Measurements from ENCODE around the gene ASB13.

The ASB13 gene

GRCh38 chr10:5668429-5668828 is 2.0 kb upstream of the ASB13 start:
- DNase-seq = no peak

GRCh38 chr10:5666841-5667630 is 641 bp upstream of the ASB13 start:
- no peak for DNase-seq

DNA sequence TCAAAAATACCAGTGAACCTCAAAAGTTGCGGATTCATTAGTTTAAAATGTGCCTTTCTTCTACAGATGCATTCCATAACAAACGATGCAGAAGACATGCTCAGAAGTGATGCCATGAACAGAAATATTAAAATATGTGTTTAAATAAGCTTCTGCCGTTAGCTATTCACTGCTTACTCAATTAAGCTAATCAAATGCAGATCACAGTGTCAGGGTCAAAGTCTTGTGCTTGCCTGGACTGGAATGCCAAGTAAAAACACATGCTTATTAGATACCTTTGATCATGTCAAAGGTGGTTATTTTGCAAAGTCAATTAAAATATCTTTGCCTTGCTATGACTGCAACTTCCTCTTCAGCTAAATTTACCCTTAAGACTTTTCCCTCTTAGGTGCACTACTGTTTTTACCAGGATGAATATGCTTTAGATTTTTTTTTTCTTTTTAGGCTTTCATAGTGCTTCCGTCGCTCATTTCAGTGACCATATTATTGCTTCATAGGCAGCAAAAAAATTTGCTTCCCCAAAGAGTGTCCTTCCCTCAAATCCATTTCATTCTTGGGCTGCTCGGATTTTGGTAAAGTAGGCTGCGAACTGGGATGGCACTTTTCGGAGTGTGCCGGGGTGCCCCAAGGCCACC is 905 bp downstream of the ASB13 start:
- DNase-seq = no peak

- DNase-seq = no peak
These were observed 2.5 kb downstream of the ASB13 start for GRCh38 chr10:5663692-5664427.

DNA sequence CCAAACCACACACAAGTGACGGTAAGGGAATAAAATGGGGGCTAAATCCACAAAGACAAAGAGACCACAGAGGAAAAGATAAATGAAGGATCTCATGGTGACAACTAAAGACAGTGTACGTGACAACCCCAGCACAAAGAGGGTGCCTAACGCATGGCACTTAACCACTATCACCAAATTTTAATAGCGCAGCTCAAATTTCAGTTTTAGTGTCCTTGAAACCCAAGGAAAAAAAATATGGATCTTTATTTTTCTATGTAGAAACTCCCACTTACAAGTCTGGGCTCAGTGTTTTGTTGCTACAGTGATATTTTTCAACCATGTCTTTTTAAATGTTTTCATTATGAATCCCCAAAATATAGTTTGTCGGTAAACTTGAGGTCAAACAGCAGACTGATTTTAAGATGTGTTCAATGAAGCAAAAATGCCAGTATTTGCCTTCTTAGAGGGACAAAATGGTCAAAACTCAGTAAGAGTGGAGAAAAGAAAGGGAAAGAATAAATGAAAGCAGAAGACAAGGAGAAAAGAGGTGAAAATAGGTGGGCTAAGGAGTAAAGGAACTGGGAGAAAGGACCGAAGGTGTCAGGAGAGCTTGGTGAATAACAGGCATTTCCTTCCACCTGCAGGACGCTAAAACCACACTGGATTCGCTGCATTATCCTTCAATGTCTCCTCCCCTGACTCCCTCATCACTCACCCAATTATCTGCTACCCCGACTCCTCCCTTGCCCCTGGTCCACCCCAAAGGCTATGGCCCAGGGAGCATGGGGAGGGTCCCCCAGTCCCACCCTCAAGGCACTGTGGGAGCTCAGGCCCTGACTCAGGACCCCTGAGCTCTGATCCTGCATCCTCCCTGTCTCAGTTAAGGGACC is 3.5 kb downstream of the ASB13 start:
- DNase-seq = no peak

DNA sequence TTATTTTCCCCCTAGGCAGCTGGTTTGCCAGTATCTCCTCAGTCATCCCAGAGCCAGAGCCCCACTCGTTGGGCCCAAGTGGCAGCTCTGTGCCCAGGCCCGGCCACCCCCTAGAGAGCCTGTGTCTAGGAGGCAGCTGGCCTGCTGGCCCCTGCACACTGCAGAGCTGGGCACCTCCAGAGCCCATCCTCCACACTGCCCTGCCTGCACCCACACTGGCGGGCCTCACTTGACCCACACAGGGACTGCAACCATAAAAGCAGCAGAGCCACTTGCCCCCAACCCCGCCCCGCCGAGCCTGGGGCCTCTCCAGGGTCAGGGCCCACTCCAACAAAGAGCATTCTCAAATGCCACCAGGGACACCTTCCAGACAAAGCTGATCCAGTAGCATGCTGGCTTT is 5.4 kb downstream of the ASB13 start:
- DNase-seq = no peak

DNA sequence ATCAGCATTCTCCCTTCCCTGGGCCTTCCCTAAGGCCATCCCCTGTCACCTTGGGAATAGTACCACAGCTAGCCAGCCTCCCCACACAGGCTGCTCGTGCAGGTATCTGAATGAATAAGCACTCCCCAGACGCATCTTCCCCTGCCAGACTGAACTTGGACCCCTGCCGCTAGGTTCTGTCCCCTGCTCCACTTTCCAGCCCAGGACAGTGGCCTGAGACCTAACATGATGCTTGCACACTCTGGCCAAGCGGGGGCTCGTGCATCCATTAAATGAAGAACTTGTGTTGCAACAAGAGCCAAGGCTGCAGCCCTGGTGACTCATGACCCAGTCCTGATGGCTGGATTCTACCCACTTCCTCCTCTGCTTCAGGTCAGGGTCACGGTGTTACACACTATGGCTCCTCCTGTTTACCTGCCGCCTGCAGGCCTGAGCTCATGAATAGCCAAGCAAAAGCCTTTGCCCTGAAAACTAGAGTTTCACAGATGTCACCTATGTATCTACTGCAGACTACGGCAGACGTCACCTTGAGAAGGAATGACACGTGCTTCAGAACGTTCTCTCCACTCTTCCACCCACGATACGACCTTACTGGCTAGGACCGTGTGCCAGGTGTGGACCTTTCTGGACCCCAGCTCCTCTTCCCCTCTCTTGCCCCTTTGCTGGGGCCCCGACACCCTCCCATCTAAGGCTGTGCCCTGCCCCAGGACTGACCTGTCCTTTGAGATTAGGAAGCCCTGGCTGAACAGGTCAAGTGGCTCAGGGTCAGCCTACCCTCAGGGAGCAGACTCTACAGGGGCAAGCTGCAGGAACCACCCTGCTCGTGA is 6.5 kb downstream of the ASB13 start:
- DNase-seq = no peak

GRCh38 chr10:5658871-5659618 is 7.3 kb downstream of the ASB13 start:
- DNase-seq = no peak

DNA sequence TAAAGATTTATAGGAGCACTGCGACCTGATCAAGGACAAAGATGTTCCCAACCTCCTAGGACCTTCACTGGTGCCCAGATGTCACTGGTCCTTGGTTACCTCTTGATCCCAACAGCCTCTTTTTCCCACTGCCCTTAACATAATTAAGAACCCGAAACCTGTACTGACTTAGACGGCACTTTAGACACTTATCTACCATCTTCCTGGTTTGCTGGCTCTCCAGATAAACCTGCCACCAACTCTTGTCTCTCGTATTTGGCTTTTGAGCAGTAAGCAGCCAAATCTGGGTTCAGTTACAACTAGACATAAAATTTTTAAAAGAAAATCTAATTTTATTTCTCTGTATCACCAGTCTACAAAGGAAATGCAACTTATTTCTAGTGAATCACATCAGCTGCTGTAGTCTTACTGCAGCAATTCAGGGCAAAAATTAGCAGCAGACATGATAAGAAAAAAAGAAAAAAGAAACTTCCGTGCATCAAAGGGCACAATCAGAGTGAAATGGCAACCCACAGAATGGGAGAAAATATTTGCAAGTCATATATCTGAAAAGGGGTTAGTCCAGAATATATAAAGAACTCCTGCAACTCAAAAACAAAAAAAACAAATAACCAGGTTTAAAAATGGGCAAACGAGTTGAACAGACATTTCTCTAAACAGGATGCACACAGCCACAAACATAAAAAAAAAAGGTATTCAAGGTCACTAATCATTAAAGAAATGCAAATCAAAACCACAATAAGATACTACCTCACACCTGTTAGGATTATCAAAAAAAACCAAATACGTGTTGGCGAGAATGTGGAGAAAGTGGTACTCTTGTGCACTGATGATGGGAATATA is 9.4 kb downstream of the ASB13 start:
- no peak for DNase-seq

DNA sequence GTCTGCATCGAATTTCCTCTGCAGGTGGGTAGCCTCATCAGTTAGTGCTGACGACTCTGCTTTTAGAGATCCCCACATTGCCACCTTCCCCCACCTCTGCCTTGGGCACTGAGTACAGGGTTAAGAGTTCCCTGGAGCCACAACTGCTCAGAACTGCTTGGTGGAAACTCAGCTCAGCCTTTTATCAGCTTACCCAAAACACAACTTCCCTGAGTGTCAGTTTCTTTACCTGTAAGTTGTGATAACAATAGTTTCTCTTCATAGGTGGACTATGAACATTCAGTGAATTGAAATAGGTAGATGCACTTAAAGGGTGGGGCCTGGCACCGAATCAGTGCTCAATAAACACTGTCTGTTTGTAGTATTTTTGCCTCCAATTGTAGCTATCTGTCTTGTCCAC is 11.3 kb downstream of the ASB13 start:
- DNase-seq = no peak

- no peak for DNase-seq
These were observed 12.1 kb downstream of the ASB13 start for GRCh38 chr10:5654218-5654755.

DNA sequence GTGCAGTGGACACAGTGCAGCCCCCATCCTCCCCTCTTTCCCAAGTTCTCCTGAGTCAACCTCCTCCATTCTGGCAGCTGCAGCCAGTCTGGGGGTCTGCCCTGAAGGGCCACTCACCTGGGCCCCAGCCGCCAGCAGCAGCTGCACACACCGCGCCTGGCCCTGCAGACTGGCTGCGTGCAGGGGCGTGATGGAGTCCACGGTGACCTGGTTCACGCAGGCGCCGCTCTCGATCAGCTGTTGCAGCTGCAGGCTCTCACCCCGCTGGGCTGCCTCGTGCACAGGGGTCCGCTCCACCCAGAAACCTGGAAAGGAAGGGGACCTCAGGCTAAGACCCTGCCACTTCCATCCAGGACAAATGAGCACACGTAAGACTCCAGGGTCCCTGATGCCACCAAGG is 13.6 kb downstream of the ASB13 start:
- no peak for DNase-seq

DNA sequence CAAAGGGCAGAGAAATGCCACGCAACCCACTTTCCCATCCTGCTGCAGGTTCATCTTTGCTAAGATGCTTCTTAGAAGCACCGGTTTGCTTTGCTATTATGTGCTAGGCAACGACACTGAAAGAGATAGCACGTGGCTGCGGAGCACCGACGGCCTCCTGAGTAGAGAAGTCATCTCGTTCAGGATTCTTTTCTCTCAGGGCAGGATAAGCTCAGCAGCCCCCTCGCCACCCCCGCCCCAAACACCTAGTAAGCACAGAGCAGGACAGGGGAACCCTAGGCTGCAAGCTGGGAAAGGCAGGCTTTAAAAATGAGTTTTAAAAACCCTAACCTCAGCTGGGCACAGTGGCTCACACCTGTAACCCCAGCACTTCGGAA is 15.0 kb downstream of the ASB13 start:
- no peak for DNase-seq

GRCh38 chr10:5650664-5651387 is 15.6 kb downstream of the ASB13 start:
- DNase-seq = no peak

GRCh38 chr10:5649746-5650145 is 16.6 kb downstream of the ASB13 start:
- DNase-seq = no peak

DNA sequence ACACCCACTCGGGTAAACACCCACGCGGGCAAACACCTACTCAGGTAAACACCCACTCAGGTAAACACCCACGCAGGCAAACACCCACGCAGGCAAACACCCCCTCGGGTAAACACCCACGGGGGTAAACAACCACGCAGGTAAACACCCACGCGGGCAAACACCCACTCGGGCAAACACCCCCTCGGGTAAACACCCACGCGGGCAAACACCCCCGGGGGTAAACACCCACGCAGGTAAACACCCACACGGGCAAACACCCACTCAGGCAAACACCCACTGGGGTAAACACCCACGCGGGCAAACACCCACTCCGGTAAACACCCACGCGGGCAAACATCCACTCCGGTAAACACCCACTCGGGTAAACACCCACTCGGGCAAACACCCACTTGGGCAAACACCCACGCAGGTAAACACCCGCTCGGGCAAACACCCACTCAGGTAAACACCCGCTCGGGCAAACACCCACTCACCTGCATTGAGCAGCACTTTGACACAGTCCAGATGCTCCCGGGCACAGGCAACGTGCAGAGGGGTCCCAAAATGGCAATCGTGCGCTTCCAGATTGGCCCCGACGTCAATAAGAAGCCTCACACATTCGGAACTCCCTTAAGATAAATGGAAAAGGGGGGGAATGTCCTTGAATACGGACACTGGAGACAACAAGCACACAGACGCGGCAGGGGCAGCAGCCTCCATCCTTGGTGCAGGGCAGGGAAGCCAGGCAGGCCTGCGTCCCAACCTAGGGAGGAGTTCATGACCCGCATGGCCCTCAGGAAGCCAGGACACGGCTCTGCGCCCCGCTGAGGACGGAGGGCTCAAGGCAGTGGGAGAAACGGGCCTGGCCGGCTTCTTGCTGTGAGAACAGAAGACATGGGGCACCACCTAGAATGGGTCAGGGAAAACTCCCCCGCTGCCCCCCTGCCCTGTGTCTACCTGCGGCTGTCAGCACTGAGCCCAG is 17.6 kb downstream of the ASB13 start:
- no peak for DNase-seq

GRCh38 chr10:5647507-5648240 is 18.7 kb downstream of the ASB13 start:
- no peak for DNase-seq
